ENCODE results near the gene PDE10A. TPM values are rescaled to one million over a fixed set of nuclear protein-coding genes. Genes with fewer than 3 reads are reported as not detected.

Gene PDE10A
- total RNA-seq, 1 experiment from 2014 or later, result 0.31 TPM

DNA sequence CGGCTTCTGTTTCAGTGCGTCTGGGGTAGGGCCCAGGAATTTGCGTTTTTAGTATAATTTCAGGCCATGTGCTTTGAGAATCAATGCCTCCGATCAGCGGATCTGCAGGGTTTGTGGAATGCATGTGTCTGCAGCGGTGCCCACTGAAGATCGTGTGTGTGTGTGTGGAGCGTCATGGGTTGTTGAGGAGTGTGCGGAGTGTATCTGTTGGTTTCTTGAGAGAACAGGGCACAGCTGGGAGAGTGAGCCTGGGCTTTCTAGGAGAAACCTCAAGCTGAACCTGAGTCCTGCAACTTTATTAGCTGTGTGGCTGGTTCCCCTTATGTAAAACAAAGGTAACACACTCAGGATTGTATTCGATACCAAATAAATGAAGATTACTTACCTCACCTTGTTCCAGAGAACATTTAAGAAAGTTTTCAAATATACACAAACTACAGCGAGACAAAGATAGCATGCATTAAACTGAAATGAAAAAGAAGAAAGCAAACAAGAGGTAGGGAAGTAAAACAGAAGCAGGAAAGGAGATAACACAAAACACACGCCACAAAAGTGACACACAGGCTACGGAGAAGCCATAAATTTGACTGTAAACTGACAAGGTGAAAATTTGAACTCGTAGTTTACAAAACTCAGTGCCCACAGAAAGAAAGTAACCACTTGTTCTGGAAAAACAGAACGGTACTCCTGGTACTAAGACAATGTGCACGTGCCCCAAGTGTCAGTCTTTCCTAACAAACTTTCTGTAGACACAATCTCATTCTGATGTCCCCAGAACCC lies 28.8 kb downstream of the PDE10A start:
- Histone ChIP-seq H3K27ac (ENCODE audit: insufficient read length, low read depth, low read length) (no peak overlapping the region), H2BK12ac (ENCODE audit: insufficient read length, low read depth, low read length) (no peak overlapping the region), H4K8ac (replicated peaks; ENCODE audit: insufficient read length, low read depth, low read length) (no peak overlapping the region), H3K23me2 (ENCODE audit: insufficient read length, low read depth, low read length, poor library complexity, severe bottlenecking) (no peaks in the 10 kb centered on the region), H3K9ac (ENCODE audit: extremely low read depth, insufficient read length, low read length) (no peak overlapping the region), H3T11ph (ENCODE audit: low read length) (no peak overlapping the region), H3K4me1 (ENCODE audit: insufficient read depth, low read length) (peaks cover 9% of the 10 kb centered on the region; the same call in 1 of the 2 replicates), H2BK15ac (ENCODE audit: low read depth, low read length) (no peak overlapping the region), H3K4ac (ENCODE audit: low read depth, low read length) (no peak overlapping the region), H2BK5ac (ENCODE audit: insufficient read length, low read length) (no peak overlapping the region), H2AK5ac (ENCODE audit: insufficient read length, low read length) (no peak overlapping the region), H3K56ac (ENCODE audit: insufficient read length, low read depth, low read length) (no peak overlapping the region), H2BK20ac (ENCODE audit: low read depth, low read length, poor library complexity, severe bottlenecking) (no peak overlapping the region), H3K23ac (ENCODE audit: insufficient read length, low read depth, low read length) (no peak overlapping the region), H3K18ac (ENCODE audit: insufficient read length, low read depth, low read length) (no peak overlapping the region), H3K9me3 (ENCODE audit: control insufficient read depth, low read depth, low read length) (no peaks in the 10 kb centered on the region), H3K14ac (ENCODE audit: insufficient read depth, low read length) (no peak overlapping the region), H2BK120ac (ENCODE audit: low read depth, low read length, poor library complexity, severe bottlenecking) (no peak overlapping the region), H4K20me1 (ENCODE audit: control insufficient read depth, insufficient read depth, insufficient read length) (no peaks in the 10 kb centered on the region), H4K91ac (ENCODE audit: insufficient read length, low read depth, low read length) (no peak overlapping the region), H3K4me2 (ENCODE audit: insufficient read depth, insufficient read length, low read length) (no peak overlapping the region), H3K79me1 (ENCODE audit: insufficient read depth, low read depth, low read length, poor library complexity, severe bottlenecking) (no peaks in the 10 kb centered on the region), H2AFZ (ENCODE audit: low read length) (no peak overlapping the region), H4K5ac (ENCODE audit: insufficient read length, low read depth, low read length) (no peak overlapping the region), H3K79me2 (ENCODE audit: insufficient read depth, low read length) (no peaks in the 10 kb centered on the region), H3K27me3 (ENCODE audit: insufficient read depth, low read length) (no peaks in the 10 kb centered on the region)
- peaks cover 11% of the 10 kb centered on the region for H3K27me3 Mint-ChIP-seq (ENCODE audit: low read depth)
- no peaks in the 10 kb centered on the region for H3K36me3 Mint-ChIP-seq (ENCODE audit: insufficient read depth in 1 of 3, low read depth in 3 of 3)
- WGBS (ENCODE audit: extremely low coverage, insufficient read length, low lambda C conversion rate), result no CpG with 5 or more reads among the region's 16 CpGs
- H3K27ac Mint-ChIP-seq, result peak overlapping the region in 1 of 3 experiments; percentile 15; a peak in 1 of 7 replicates
- H3K9me3 Mint-ChIP-seq, result no peaks in the 10 kb centered on the region
- H3K4me1 Mint-ChIP-seq, result peaks cover 38 to 48% of the 10 kb centered on the region in 2 experiments
- DNase-seq, result no peak
- TF ChIP-seq, protein P1, sequence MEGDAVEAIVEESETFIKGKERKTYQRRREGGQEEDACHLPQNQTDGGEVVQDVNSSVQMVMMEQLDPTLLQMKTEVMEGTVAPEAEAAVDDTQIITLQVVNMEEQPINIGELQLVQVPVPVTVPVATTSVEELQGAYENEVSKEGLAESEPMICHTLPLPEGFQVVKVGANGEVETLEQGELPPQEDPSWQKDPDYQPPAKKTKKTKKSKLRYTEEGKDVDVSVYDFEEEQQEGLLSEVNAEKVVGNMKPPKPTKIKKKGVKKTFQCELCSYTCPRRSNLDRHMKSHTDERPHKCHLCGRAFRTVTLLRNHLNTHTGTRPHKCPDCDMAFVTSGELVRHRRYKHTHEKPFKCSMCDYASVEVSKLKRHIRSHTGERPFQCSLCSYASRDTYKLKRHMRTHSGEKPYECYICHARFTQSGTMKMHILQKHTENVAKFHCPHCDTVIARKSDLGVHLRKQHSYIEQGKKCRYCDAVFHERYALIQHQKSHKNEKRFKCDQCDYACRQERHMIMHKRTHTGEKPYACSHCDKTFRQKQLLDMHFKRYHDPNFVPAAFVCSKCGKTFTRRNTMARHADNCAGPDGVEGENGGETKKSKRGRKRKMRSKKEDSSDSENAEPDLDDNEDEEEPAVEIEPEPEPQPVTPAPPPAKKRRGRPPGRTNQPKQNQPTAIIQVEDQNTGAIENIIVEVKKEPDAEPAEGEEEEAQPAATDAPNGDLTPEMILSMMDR (conservative IDR thresholded peaks at IDR 0.05), result no peak
- H3K4me3 Mint-ChIP-seq, result no peak overlapping the region

Measured in H9 (cell line).